Left lung (tissue), 10 donors: ENCODE results near the gene GGT6. TPM values are rescaled to one million over a fixed set of nuclear protein-coding genes. Genes with fewer than 3 reads are reported as not detected.

ENCODE experiments used
- ATAC-seq: fragments of 200-7000 bp; cut with Tn5 transposase; one replicate; pipeline ENCODE4 v1.9.1; 2020; ENCODE audit warnings: moderate library complexity
- DNase-seq, 4 donors: peaks; one replicate each; pipeline ENCODE4 v3.0.0-alpha.2; 2013 to 2020
- H3K27ac ChIP-seq, 2 donors: fragments of 200-600 bp; sonication (generic) in 1 of 2; one replicate each; pipeline versions ENCODE4 v1.5.0 to v1.8.0; 2020 to 2021
- H3K27me3 ChIP-seq, 2 donors: fragments of 200-600 bp; sonication (generic) in 1 of 2; one replicate each; pipeline versions ENCODE4 v1.5.0 to v1.8.0; 2020 to 2021
- H3K36me3 ChIP-seq, 2 donors: fragments of 200-600 bp; sonication (generic) in 1 of 2; one replicate each; pipeline versions ENCODE4 v1.5.0 to v1.8.0; 2020 to 2021
- H3K4me1 ChIP-seq, 2 donors: fragments of 200-600 bp; one replicate each; pipeline ENCODE4 v1.8.0; 2021
- H3K4me3 ChIP-seq, 2 donors: fragments of 200-600 bp; sonication (generic) in 1 of 2; one replicate each; pipeline versions ENCODE4 v1.5.0 to v1.8.0; 2020 to 2021; ENCODE audit warnings: mild to moderate bottlenecking in 1 of 2
- H3K9me3 ChIP-seq, 2 donors: fragments of 200-600 bp; sonication (generic) in 1 of 2; one replicate each; pipeline versions ENCODE4 v1.5.0 to v1.8.0; 2020 to 2021
- CTCF ChIP-seq, 2 donors: fragments of 200-600 bp; sonication (generic) in 1 of 2; IDR thresholded peaks; one replicate each; pipeline versions ENCODE4 v1.5.0 to v1.8.0; 2021; ENCODE audit warnings: antibody characterized with exemption in 2 of 2
- intact Hi-C, 2 donors: fragments of 100-400 bp; cut with DNase I; formaldehyde crosslinking; loops; one replicate each; pipeline versions ENCODE4 v1.11.2 to v1.14.2; 2022
- polyA plus RNA-seq, 6 donors: library from polyadenylated mRNA; unstranded; fragments of 120-200 nt; gene quantifications; one replicate each; pipeline ENCODE4 v1.2.1, GENCODE V29; 2013; ENCODE audit not compliant: insufficient read length in 6 of 6
- total RNA-seq, 2 donors: library from RNA; stranded (reverse); fragmentation: NEBNext Ultra II Directional; extraction: Animal tissue kit (Norgen Biotek cat#: 25700); gene quantifications; one replicate each; pipeline ENCODE4 v1.2.1, GENCODE V29; 2021
- donor health status: DM: no; HTN: yes; CAD: no.
- donor health status: DM: no; HTN: no; CAD: no.

Gene GGT6
- total and polyA plus RNA-seq, 8 donors, result 1.8 to 17.4 (median 6.4) TPM

- no peak for ATAC-seq
- Histone ChIP-seq H3K27ac (no peak overlapping the region), H3K4me3 (no peak overlapping the region), H3K36me3 (peaks cover 0 to 100% of the 10 kb centered on the region in 2 donors), H3K4me1 (peaks cover 0 to 13% of the 10 kb centered on the region in 2 donors), H3K9me3 (no peaks in the 10 kb centered on the region), H3K27me3 (no peaks in the 10 kb centered on the region)
- intact Hi-C loops, result loop anchor here in 1 of 2 donors (10.0 kb wide), 1 partner anchor 121 kb away; no protein-coding TSS in a partner anchor
- no peak for TF ChIP-seq CTCF (IDR thresholded peaks at IDR 0.05)
- peak in 1 of 4 donors; percentile 61 for DNase-seq
These were observed 15.0 kb downstream of the GGT6 start for GRCh38 chr17:4545217-4545951.

GRCh38 chr17:4544951-4545216 lies 15.5 kb downstream of the GGT6 start:
- intact Hi-C loops, result loop anchor here in 1 of 2 donors (10.0 kb wide), 1 partner anchor 120 kb away; no protein-coding TSS in a partner anchor
- ATAC-seq, result no peak
- TF ChIP-seq CTCF (IDR thresholded peaks at IDR 0.05), result no peak
- DNase-seq, result peak in 1 of 4 donors; percentile 28
- Histone ChIP-seq H3K27ac (no peak overlapping the region), H3K4me3 (no peak overlapping the region), H3K9me3 (no peaks in the 10 kb centered on the region), H3K27me3 (no peaks in the 10 kb centered on the region), H3K4me1 (peaks cover 0 to 18% of the 10 kb centered on the region in 2 donors), H3K36me3 (peaks cover 0 to 100% of the 10 kb centered on the region in 2 donors)

GRCh38 chr17:4544135-4544950 lies 16.0 kb downstream of the GGT6 start:
- H3K36me3 ChIP-seq, result peaks cover 0 to 100% of the 10 kb centered on the region in 2 donors
- no peak for ATAC-seq
- TF ChIP-seq CTCF (IDR thresholded peaks at IDR 0.05), result no peak
- DNase-seq, result peak in 1 of 4 donors; percentile 65
- intact Hi-C loops, result loop anchor here in 1 of 2 donors (10.0 kb wide), 1 partner anchor 120 kb away; no protein-coding TSS in a partner anchor
- no peak overlapping the region for H3K27ac ChIP-seq
- H3K4me3 ChIP-seq, result no peak overlapping the region
- peaks cover 0 to 23% of the 10 kb centered on the region in 2 donors for H3K4me1 ChIP-seq
- H3K27me3 ChIP-seq, result no peaks in the 10 kb centered on the region
- H3K9me3 ChIP-seq, result no peaks in the 10 kb centered on the region

GRCh38 chr17:4543557-4544026 lies 16.8 kb downstream of the GGT6 start:
- H3K36me3 ChIP-seq, result peaks cover 0 to 100% of the 10 kb centered on the region in 2 donors
- no peak overlapping the region for H3K4me3 ChIP-seq
- no peak for TF ChIP-seq CTCF (IDR thresholded peaks at IDR 0.05)
- H3K27me3 ChIP-seq, result no peaks in the 10 kb centered on the region
- H3K9me3 ChIP-seq, result no peaks in the 10 kb centered on the region
- ATAC-seq (no peak), DNase-seq (peak in 1 of 4 donors; percentile 71)
- H3K27ac ChIP-seq, result no peak overlapping the region
- intact Hi-C loops, result loop anchor here in 1 of 2 donors (10.0 kb wide), 1 partner anchor 119 kb away; no protein-coding TSS in a partner anchor
- peaks cover 0 to 31% of the 10 kb centered on the region in 2 donors for H3K4me1 ChIP-seq
